T follicular helper cell (primary cell): ENCODE results near the gene NCAM1.
"Not testable (repeated sequence)": the region's sequence is repeated elsewhere in the genome, so short reads cannot be mapped to it uniquely, and the experiment has no call there.

Source experiments
- DNase-seq: peaks from one replicate; pipeline ENCODE4 v3.0.0-alpha.2; 2020; ENCODE audit warnings: low read depth

NCAM1 gene

DNA sequence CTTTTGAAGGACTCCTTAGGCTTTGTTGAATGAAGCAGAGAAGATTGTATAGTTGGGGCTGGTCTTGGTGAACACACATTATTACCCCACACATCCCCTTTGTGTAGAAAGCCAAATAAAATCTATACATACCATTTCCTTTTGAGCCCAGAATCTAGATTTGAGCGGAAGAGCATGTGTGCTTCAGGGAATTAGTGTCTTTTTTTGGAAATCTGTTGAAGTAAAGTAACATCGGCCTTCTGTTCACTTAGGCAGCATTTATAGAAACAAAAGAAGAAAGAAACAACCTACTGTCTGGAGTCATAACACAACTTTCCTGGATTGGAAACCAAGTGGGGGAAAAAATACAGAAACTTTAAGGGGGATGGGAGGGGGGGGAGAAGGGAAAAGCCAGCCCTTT is 315.2 kb downstream of the NCAM1 start:
- no peak for DNase-seq

DNA sequence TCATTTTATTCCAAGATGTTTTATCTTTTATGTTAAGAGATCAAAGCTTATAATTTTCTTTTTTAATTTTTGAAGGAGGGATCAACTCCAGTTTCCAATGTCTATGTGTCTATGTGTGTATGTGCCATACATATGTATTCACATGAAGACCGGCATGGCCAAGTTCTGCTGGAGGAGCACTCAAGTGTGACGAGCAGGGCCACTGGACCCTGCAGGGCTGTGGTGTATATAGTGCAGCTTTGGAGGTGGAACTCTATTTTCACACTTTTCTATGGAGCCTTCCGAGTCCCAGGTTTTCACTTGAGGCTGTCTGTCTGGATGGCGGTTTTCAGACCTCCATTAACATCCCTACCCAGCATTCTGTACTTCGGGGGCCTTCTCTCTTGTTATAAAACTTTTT is 316.7 kb downstream of the NCAM1 start:
- DNase-seq: no peak

DNA sequence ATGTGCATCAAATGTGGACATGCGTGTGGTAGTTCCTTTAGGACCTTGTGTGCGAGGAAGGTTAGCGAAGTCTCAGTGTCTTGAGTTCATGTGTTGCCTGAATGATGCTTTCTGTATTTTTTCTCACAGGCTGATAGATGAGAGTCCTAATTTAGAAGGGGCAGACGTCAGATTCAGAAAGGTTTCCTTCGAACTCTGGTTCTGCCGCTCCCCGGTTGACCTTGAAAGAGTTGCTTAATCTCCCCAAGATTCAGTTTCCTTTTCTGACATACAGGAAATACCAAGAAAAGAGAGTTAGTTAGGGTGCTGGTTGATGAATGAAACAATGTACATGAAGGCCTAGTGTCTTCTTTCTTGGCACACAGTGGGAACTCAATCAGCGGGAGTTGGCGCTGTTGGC is 317.3 kb downstream of the NCAM1 start:
- no peak for DNase-seq

- no peak for DNase-seq
These were observed 317.7 kb downstream of the NCAM1 start for GRCh38 chr11:113278925-113279324.

GRCh38 chr11:113279591-113279990 is 318.4 kb downstream of the NCAM1 start:
- DNase-seq: no peak

- no peak for DNase-seq
These were observed 320.0 kb downstream of the NCAM1 start for GRCh38 chr11:113281052-113281725.

GRCh38 chr11:113282898-113283437 is 321.7 kb downstream of the NCAM1 start:
- no peak for DNase-seq

GRCh38 chr11:113283881-113284280 is 322.7 kb downstream of the NCAM1 start:
- DNase-seq: no peak

DNA sequence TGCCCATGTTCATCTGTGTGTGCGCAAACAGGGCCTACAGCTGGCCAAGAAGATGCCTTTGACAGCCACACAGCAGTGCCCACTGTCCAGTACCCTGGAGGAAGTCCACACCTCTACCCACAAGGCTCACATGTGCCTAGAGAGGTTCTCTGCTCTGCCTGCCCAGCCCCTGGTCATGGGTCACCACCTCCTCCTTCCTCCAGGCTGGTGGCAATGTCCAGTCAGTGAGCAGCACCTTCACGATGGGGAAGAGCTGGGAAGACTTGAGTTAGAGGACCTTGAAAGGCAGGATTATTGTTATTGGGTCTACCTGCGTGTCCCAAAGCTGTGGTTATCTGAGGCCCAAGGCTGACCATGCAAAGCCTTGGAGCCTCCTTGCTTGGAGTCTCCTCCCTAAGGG is 324.8 kb downstream of the NCAM1 start:
- DNase-seq: no peak

GRCh38 chr11:113286509-113287497 is 325.6 kb downstream of the NCAM1 start:
- DNase-seq: no peak

- DNase-seq: no peak
These were observed 326.6 kb downstream of the NCAM1 start for GRCh38 chr11:113287801-113288200.

GRCh38 chr11:113288286-113288863 is 327.2 kb downstream of the NCAM1 start:
- no peak for DNase-seq

DNA sequence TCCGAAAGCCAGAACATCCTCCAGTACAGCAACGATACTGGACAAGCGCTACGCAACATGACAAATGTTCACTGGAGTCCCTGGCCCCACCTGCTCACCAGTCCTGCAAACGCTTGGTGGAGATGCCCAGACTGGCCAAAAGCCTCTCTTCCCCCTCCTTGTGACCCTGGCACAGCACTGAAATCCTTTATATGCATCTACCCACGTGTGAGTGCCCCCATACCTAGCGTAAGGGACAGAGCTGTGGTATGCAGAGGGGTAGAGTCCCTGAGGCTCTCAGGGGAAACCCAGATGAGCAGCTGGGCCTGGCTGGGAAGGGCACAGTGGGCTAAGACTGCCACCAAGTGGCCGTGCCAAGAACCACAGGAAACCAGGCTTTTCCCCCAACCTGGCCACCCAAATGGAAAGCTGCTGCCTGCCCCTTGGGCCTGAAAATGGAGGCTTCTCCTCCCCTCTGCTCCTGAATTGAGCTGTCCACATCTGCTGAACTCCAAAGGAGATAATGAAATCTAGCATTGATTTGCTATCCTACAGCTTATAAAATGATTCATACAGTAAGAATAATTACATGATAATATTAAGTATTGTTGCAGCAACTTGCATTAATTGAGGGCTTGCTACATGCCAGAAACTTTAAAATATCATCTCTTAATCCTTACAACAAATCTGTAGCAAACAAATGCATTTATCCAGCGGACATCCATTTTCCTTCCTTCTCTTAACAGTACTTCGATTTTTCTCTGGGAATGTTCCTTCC is 328.4 kb downstream of the NCAM1 start:
- DNase-seq: peak; percentile 26

GRCh38 chr11:113293936-113294335 is 332.7 kb downstream of the NCAM1 start:
- no peak for DNase-seq

DNA sequence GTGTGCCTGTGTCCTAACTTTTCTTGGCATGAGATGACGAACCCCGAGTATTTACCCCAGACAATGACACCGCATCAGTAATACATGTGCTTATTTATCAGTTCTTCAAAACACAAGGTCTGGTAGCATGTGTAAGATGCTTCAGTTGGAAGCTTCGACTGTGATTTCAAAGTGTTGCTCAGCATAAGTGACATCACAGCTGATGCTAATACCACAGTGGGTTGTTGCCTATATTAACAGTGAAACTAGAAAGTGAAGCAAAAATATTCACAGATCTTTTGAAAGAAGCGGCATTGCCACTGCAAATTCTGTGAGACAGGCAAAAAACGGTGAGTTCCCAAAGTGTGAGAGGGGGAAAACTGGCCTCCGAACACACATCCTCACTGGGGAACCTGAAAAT is 334.8 kb downstream of the NCAM1 start:
- no peak for DNase-seq

GRCh38 chr11:113296447-113297205 is 335.4 kb downstream of the NCAM1 start:
- no peak for DNase-seq

DNA sequence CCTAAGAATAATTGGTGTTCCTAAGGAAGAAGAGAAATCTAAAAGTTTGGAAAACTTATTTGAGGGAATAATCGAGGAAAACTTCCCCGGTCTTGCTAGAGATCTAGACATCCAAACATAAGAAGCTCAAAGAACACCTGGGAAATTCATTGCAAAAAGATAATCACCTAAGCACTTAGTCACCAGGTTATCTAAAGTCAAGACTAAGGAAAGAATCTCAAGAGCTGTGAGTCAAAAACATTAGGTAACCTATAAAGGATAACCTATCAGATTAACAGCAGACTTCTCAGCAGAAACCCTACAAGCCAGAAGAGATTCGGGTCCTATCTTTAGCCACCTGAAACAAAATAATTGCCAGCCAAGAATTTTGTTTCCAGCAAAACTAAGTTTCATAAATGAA is 337.3 kb downstream of the NCAM1 start:
- DNase-seq: not testable (repeated sequence)

- DNase-seq: no peak
These were observed 343.7 kb downstream of the NCAM1 start for GRCh38 chr11:113304916-113305315.

DNA sequence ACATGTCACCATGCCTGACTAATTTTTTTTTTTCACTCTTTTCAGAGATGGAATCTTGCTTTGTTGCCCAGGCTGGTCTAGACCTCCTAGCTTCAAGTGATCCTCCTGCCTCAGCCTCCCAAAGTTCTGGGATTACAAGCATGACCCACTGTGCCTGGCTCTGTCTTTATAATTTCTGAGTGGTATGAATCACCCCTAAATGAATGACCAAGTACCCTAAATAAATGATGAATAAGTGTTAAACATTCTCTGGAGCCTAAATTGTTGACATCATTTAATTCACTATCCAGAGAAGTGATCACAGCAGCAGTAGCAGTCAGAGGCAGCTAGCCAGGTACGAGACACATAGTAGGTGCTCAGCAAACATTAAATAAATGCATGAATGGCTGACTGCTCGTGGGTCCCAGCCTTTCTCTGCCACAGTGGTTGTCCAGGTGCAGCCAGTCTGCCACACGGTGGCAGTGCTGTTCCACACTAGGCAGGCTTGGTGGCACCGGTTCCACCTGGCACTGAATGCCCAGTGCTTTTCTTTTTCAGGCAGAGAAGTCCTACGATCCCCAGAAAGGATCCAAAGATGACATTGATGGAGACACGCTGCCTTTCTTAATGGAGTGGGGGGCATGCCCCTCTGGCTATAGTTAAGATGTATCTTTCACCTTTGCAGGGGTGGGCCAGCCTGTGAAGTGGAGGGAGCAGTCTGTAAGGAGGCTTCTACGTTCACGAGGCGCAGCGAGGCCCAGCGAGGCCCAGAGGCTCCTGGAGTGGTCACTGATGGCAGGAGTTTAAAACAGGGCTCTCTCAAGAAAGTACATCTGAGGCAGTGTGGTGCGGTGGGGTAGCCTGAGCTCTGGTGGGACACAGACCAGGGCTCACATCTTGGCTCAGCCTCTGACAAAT is 344.5 kb downstream of the NCAM1 start:
- DNase-seq: peak; percentile 64

DNA sequence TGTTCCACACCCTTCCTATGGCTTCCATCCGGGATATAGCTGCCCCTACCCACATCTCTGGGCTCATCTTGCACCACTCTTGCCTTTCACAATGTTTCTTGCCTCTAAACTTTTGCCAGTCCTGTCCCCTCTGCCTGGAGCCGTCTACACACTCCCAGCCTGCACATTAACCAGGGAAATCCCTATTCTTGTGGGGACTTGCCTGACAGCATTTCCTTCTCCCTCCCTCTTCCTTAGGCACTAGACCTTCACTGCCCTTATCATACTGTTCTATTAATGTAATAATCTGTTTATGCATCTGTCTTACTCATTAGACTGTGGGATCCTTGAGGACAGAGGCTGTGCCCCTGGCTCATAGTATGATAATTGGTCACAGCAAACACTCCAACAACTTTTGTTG is 347.4 kb downstream of the NCAM1 start:
- no peak for DNase-seq
